GM12872 (cell line): ENCODE measurements around the gene UBA5.

Experiments used
- TF ChIP-seq, protein P1 (sequence below): IDR thresholded peaks from 3 replicates; pipeline ENCODE4 v1.5.1; 2011; ENCODE audit warnings: low read depth, mild to moderate bottlenecking, low read length, moderate library complexity; ENCODE audit not compliant: insufficient read depth

The UBA5 gene

DNA sequence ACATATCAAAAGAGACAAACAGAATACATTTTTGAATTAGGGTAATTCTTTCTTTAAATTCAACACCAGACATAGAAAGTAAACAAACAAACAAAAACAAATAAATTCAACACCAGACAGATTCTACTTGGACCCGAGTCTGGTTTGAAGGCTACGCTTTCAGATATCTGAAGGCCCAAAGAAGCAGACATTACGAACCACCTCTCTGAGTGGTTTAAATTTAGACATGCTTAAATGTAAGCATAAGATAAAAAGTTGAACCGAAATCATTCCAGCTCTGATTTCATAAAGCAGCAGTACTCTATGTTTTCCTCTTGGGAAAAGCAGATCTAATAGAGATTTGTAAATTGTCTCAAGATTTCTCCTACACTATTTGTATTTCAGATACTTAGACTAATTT lies 29.9 kb downstream of the UBA5 start:
- TF ChIP-seq, protein P1, sequence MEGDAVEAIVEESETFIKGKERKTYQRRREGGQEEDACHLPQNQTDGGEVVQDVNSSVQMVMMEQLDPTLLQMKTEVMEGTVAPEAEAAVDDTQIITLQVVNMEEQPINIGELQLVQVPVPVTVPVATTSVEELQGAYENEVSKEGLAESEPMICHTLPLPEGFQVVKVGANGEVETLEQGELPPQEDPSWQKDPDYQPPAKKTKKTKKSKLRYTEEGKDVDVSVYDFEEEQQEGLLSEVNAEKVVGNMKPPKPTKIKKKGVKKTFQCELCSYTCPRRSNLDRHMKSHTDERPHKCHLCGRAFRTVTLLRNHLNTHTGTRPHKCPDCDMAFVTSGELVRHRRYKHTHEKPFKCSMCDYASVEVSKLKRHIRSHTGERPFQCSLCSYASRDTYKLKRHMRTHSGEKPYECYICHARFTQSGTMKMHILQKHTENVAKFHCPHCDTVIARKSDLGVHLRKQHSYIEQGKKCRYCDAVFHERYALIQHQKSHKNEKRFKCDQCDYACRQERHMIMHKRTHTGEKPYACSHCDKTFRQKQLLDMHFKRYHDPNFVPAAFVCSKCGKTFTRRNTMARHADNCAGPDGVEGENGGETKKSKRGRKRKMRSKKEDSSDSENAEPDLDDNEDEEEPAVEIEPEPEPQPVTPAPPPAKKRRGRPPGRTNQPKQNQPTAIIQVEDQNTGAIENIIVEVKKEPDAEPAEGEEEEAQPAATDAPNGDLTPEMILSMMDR: no peak

DNA sequence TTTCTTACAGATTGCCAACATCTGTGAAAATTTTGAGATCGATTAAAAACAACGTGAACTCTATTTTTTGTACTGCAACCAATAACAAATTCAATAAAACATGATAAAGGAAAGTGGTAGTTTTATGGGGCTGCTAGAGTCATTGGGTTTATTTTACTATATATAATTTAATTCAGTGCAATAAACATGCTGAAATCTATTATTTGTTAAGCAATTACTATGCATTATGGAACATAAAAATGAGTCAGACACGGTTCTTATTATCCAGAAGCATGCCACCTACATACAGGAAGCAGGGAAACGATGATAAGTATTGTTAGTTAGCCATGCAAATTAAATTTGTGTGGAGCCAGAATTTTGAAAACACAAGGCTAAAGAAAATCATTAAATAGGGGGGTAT lies 34.9 kb downstream of the UBA5 start:
- TF ChIP-seq, protein P1: no peak

DNA sequence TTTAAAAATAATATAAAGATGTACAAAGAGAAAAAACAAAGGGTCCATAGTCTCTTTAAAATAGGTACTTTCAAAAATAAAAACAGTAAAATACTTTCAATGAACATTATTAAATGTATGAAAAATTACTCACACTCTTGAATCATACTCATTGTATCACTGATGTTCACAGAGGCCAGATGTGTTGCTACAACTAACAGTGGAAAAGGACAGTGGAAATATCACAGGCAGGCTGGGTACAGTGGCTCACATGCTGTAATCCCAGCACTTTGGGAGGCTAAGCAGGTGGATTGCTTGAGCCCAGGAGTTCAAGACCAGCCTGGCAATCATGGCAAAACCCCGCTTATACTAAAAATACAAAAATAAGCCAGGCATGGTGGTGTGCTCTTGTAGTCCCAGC lies 35.3 kb downstream of the UBA5 start:
- TF ChIP-seq, protein P1: no peak

DNA sequence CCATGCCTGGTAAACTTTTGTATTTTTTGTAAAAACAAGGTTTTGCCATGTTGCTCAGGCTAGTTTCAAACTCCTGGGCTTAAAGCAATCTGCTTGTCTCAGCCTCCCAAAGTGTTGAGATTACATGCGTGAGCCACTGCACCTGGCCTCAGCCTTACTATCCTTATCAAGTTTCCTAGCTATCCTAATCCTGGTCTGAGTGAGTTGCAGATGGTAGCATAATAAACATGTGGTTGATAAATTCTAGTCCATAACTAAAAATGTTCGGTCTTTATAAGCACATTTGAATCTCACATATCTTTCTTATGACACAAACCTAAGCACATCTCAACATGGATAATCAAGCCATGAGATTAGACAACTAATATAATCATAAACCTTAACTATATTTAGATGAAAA lies 43.6 kb downstream of the UBA5 start:
- TF ChIP-seq, protein P1: no peak

DNA sequence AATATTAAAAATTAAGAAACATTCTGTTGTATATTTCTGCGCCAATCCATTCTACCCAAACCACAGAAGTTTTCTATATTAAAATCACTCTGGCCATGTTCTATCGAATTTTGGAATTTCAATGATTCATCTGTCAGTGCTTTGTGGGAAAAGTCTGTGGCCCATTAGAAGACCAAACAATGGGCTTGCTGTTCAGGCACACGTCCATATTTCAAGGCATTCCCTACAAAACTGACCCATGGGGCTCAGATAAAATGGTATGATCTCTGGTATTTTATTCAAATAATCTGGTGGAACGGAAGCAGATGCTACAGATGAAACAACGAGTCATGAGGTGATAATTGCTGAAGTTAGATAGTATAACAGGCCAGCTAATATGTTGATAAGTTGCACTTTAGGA lies 49.6 kb downstream of the UBA5 start:
- TF ChIP-seq, protein P1: no peak

DNA sequence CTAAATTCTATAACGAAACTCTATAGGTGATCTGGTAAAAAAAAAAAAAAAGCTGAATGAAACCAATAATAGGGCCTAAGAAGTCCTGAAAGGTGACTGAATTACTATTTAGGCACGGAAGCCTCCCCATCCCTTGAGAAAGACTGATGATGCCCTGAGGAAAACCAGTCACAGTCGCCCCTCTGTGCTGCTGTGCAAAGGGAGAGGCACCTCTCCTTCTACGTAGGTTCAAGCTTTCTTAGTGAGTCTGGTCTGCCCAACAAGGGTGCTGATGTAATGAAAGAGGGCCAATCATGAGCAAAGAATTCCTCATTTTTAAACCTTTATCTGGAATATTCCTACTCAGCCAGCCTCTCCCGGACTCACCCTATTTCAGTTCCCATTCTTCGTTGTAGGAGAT lies 50.2 kb downstream of the UBA5 start:
- TF ChIP-seq, protein P1: no peak

DNA sequence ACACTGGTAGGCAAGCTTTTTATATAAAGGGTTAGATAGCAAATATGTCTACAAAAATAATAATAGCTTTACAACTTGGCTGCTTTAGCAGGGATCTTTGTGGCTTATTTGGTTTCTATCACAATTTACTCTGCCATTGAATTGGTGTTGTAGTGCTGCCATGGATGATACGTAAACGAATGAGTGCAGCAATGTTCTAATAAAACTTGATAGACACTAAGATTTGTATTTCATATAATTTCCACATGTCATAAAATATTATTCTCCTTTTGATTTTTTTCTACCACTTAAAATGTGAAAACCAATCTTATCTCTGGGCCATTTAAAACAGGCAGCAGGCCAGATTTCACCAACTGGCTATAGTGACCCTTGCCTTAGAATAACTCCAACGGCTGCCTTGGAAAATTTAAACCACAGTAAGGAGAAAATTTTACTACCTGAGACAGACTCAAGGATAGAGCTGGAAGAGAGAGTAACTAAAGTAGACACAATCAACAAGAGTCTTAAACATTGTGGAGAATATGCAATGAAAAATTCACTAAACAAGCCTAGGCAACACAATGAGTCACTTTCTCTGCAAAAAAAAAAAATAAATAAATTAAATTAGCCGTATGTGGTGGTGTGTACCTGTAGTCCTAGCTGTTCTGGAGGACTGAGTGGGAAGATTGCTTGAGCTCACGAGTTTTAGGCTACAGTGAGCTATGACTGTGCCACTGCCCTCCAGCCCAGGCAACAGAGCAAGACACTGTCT lies 54.0 kb downstream of the UBA5 start:
- TF ChIP-seq, protein P1: no peak
